Thoracic aorta (tissue), 2 donors: ENCODE results near the gene CDH23. TPM values are rescaled to one million over a fixed set of nuclear protein-coding genes. Genes with fewer than 3 reads are reported as not detected.

Experiments
- ATAC-seq: fragments of 150-250 bp; one replicate; pipeline ENCODE4 v1.8.0; 2017; ENCODE audit warnings: low read depth; ENCODE audit not compliant: insufficient number of reproducible peaks, low FRiP score
- DNase-seq: peaks from one replicate; pipeline ENCODE4 v3.0.0-alpha.2; 2020; ENCODE audit warnings: low spot score
- H3K27ac ChIP-seq, 2 donors: fragments of 200-600 bp; sonication (generic); 1 replicate in 1 of 2; 2 replicates in 1 of 2; pipeline ENCODE4 v1.5.1; 2016; ENCODE audit warnings: mild to moderate bottlenecking in 2 of 2, moderate library complexity in 2 of 2
- H3K27me3 ChIP-seq: fragments of 200-600 bp; sonication (generic); replicated peaks from 2 replicates; pipeline ENCODE4 v1.6.0; 2016; ENCODE audit warnings: mild to moderate bottlenecking; ENCODE audit not compliant: insufficient read depth
- H3K36me3 ChIP-seq: fragments of 200-600 bp; sonication (generic); one replicate; pipeline ENCODE4 v1.5.1; 2016
- H3K4me1 ChIP-seq, 2 donors: fragments of 200-600 bp; sonication (generic); 1 replicate in 1 of 2; 2 replicates in 1 of 2; pipeline versions ENCODE4 v1.5.1 to v1.6.0; 2016; ENCODE audit warnings: low read depth in 2 of 2, mild to moderate bottlenecking in 1 of 2; ENCODE audit not compliant: control insufficient read depth in 1 of 2
- H3K4me3 ChIP-seq: fragments of 200-600 bp; sonication (generic); 2 replicates; pipeline ENCODE4 v1.5.1; 2016; ENCODE audit warnings: mild to moderate bottlenecking
- H3K9me3 ChIP-seq: fragments of 200-600 bp; sonication (generic); 2 replicates; pipeline ENCODE4 v1.5.1; 2016
- total RNA-seq, 2 donors: library from RNA; depleted of rRNA; stranded (reverse); fragments of >200 nt; gene quantifications; one replicate each; pipeline versions ENCODE4 v1.1.0 to v1.2.3, GENCODE V29; 2016
- TF ChIP-seq, protein P1 (sequence below): fragments of 200-600 bp; sonication (generic); IDR thresholded peaks from one replicate; pipeline ENCODE4 v1.5.1; 2019; ENCODE audit warnings: antibody characterized with exemption

The CDH23 gene
- total RNA-seq, 2 donors from 2014 or later: 10.6 to 10.8 TPM

DNA sequence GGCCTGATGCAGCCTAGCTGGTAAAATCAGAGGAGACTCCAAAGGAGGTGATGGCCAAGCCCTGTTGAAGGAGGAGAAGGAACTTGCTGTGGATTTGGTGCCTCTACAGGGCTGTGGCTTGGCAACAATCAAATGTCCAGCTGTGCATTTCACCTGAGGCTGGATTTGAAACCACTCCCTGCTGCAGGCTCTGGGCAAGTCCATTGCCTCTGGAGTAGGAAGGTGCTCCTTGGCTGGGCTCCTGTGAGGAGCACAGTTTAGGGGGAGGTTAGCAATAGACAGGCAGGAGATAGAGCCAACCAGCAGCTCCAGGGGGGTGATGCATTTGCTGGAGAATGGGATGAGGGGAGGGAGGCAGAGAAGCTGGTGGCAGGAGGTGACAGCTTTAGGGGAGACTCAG is 26.5 kb downstream of the CDH23 start:
- no peak for ATAC-seq
- TF ChIP-seq, protein P1, sequence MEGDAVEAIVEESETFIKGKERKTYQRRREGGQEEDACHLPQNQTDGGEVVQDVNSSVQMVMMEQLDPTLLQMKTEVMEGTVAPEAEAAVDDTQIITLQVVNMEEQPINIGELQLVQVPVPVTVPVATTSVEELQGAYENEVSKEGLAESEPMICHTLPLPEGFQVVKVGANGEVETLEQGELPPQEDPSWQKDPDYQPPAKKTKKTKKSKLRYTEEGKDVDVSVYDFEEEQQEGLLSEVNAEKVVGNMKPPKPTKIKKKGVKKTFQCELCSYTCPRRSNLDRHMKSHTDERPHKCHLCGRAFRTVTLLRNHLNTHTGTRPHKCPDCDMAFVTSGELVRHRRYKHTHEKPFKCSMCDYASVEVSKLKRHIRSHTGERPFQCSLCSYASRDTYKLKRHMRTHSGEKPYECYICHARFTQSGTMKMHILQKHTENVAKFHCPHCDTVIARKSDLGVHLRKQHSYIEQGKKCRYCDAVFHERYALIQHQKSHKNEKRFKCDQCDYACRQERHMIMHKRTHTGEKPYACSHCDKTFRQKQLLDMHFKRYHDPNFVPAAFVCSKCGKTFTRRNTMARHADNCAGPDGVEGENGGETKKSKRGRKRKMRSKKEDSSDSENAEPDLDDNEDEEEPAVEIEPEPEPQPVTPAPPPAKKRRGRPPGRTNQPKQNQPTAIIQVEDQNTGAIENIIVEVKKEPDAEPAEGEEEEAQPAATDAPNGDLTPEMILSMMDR: no peak
- no peak for DNase-seq
- no peak overlapping the region for H3K27ac ChIP-seq
- H3K36me3 ChIP-seq: no peaks in the 10 kb centered on the region
- no peaks in the 10 kb centered on the region for H3K9me3 ChIP-seq
- no peak overlapping the region for H3K4me3 ChIP-seq
- no peaks in the 10 kb centered on the region for H3K27me3 ChIP-seq
- no peaks in the 10 kb centered on the region for H3K4me1 ChIP-seq

DNA sequence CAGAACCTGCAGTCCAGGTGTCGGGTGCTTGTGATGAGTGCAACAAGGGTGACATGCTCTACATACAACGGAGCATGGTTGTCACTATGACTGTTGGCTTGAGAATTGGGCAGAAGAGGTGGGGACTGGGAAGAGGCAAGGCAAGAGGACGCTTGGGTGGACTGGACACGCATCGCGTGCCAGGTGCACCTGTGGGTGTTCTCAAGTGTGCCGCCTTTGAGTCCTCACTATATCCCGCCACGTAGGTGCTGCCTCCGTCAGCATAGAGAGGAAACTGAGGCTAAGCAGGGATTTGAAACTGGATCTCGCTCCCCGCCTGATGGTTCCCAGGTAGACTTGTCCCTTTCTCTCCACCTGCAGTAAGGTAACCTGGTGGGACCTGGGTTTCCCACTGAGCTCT is 27.2 kb downstream of the CDH23 start:
- H3K27ac ChIP-seq: no peak overlapping the region
- no peak for DNase-seq

GRCh38 chr10:71424496-71425194 is 27.9 kb downstream of the CDH23 start:
- no peaks in the 10 kb centered on the region for H3K36me3 ChIP-seq
- ATAC-seq (no peak), DNase-seq (no peak)
- H3K27me3 ChIP-seq: no peaks in the 10 kb centered on the region
- no peak overlapping the region for H3K4me3 ChIP-seq
- no peaks in the 10 kb centered on the region for H3K9me3 ChIP-seq
- no peaks in the 10 kb centered on the region for H3K4me1 ChIP-seq
- TF ChIP-seq, protein P1: no peak
- no peak overlapping the region for H3K27ac ChIP-seq

More for the DNA sequence above, 27.2 kb downstream of the CDH23 start:
- Histone ChIP-seq H3K4me1 (no peaks in the 10 kb centered on the region), H3K4me3 (no peak overlapping the region), H3K9me3 (no peaks in the 10 kb centered on the region), H3K27me3 (no peaks in the 10 kb centered on the region), H3K36me3 (no peaks in the 10 kb centered on the region)
- TF ChIP-seq, protein P1: no peak
- ATAC-seq: no peak

DNA sequence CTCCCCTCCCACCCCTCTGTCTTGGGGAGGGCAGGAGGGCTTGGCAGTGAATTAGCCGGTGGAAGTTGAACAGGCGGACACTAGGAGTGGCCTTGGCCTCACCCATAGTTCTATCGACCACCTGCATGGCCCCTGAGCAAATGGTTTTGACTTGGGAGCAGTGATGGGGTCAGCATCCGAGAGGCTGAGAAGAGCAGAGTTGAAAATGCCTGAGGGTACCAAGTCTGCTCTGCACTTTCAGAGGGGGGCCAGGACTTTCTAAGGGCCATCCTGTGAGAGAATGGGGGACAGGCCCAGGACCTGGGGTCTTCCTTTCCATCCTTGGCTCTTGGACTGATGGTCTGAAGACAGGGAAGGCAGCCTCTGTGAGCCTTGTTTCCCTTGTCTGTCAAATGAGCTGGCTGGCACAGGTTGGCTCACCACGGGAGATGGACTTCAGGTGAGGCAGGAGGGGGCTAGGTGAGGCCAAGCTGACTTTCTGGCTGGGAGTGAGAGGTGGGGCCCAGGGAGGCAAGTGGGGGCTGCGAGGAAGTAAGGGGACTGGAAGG is 29.4 kb downstream of the CDH23 start:
- Histone ChIP-seq H3K4me3 (no peak overlapping the region), H3K36me3 (no peaks in the 10 kb centered on the region), H3K27me3 (no peaks in the 10 kb centered on the region), H3K4me1 (no peaks in the 10 kb centered on the region), H3K9me3 (no peaks in the 10 kb centered on the region), H3K27ac (no peak overlapping the region)
- TF ChIP-seq, protein P1: no peak
- ATAC-seq (no peak), DNase-seq (no peak)

GRCh38 chr10:71427246-71427645 is 30.5 kb downstream of the CDH23 start:
- no peak overlapping the region for H3K27ac ChIP-seq
- TF ChIP-seq, protein P1: no peak
- no peaks in the 10 kb centered on the region for H3K4me1 ChIP-seq
- no peaks in the 10 kb centered on the region for H3K27me3 ChIP-seq
- no peaks in the 10 kb centered on the region for H3K36me3 ChIP-seq
- DNase-seq (no peak), ATAC-seq (no peak)
- no peaks in the 10 kb centered on the region for H3K9me3 ChIP-seq
- H3K4me3 ChIP-seq: no peak overlapping the region
